HG03175 (cell line): Measurements from ENCODE around the gene MLF2.

Experiments used
- ATAC-seq: cut with Tn5 transposase; IDR thresholded peaks from one replicate; pipeline ENCODE4 v1.9.1; 2021; ENCODE audit warnings: mild to moderate bottlenecking, moderate library complexity; ENCODE audit not compliant: unreplicated experiment

MLF2 gene

DNA sequence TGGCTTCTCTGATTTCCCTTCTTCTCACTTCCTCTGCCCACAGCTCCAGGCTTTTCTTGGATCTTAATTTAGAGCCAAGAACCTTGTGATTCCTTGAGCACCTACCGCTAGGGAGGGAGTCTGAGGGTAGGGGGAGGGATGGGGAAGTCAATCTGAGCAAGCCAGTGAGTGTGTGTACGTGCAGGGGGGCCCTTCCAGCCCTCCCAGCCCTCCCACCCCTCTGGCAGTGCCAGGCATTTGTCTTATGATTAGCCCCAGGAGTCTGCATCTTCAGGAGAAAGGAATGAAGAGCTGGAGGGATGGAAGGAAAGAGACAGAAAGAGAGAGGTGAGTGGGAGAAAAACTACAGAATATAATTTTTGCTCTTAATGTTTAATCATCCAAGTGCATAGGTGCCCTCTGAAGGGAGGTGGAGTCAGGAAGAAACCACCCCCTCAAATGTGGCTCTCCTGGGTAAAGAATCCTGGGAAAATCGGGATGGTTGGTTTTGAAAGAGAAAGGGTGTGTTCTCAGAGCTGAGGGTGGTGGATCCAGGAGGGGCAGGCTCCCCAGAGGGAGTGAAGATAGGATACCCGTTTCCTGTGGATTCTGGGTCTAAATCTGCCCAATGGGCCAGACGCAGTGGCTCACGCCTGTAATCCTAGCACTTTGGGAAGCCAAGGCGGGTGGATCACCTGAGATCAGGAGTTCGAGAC, 54.4 kb downstream of the MLF2 start:
- ATAC-seq, result no peak
